GM23338 (cell line): ENCODE results near the gene MYOF. TPM values are rescaled to one million over a fixed set of nuclear protein-coding genes. Genes with fewer than 3 reads are reported as not detected.

Experiments
- ATAC-seq: fragments of 200-7000 bp; cut with Tn5 transposase; 3 replicates; pipeline ENCODE4 v1.9.1; 2020
- DNase-seq: peaks from one replicate; pipeline ENCODE4 v3.0.0-alpha.2; 2015; ENCODE audit warnings: low spot score
- H2AFZ ChIP-seq: fragments of 200-600 bp; sonication (generic); 2 replicates; pipeline ENCODE4 v1.8.0; 2016; ENCODE audit warnings: antibody characterized with exemption, mild to moderate bottlenecking, moderate library complexity
- H3F3A ChIP-seq: fragments of 200-600 bp; sonication (generic); replicated peaks from 2 replicates; pipeline ENCODE4 v1.8.0; 2017; ENCODE audit warnings: antibody characterized with exemption, mixed run types, low read depth
- H3K27ac ChIP-seq: fragments of 200-600 bp; sonication (generic); 2 replicates; pipeline ENCODE4 v1.6.1; 2016; ENCODE audit warnings: low read depth
- H3K27me3 ChIP-seq: fragments of 200-600 bp; sonication (generic); 2 replicates; pipeline ENCODE4 v1.8.0; 2016; ENCODE audit warnings: mild to moderate bottlenecking, mixed run types, moderate library complexity; ENCODE audit not compliant: insufficient read depth
- H3K36me3 ChIP-seq: fragments of 200-600 bp; sonication (generic); 2 replicates; pipeline ENCODE4 v1.8.0; 2016; ENCODE audit warnings: mild to moderate bottlenecking; ENCODE audit not compliant: insufficient read depth
- H3K4me1 ChIP-seq: fragments of 200-600 bp; sonication (generic); 2 replicates; pipeline ENCODE4 v1.8.0; 2016; ENCODE audit warnings: mild to moderate bottlenecking, moderate library complexity; ENCODE audit not compliant: insufficient read depth
- H3K4me2 ChIP-seq: fragments of 200-600 bp; sonication (generic); 2 replicates; pipeline ENCODE4 v1.7.1; 2017; ENCODE audit warnings: mixed run types
- H3K4me3 ChIP-seq: fragments of 200-600 bp; sonication (generic); 2 replicates; pipeline ENCODE4 v1.6.1; 2016; ENCODE audit warnings: mixed run types
- H3K79me2 ChIP-seq: fragments of 200-600 bp; sonication (generic); replicated peaks from 2 replicates; pipeline ENCODE4 v1.8.0; 2017; ENCODE audit warnings: mild to moderate bottlenecking; ENCODE audit not compliant: insufficient read depth
- H3K9me2 ChIP-seq: fragments of 200-600 bp; sonication (generic); 2 replicates; pipeline ENCODE4 v1.8.0; 2017; ENCODE audit not compliant: insufficient read depth
- H4K20me1 ChIP-seq: fragments of 200-600 bp; sonication (generic); replicated peaks from 2 replicates; pipeline ENCODE4 v1.8.0; 2017; ENCODE audit warnings: mild to moderate bottlenecking; ENCODE audit not compliant: insufficient read depth
- H3K27ac Mint-ChIP-seq: 2 replicates; pipeline ENCODE4 v1.8.0; 2020; ENCODE audit warnings: inconsistent platforms, mild to moderate bottlenecking, moderate library complexity, mixed read lengths
- H3K27me3 Mint-ChIP-seq: 3 replicates; pipeline ENCODE4 v1.8.0; 2022; ENCODE audit warnings: low read depth, mild to moderate bottlenecking, moderate library complexity, mixed read lengths, inconsistent platforms; ENCODE audit not compliant: insufficient read depth, poor library complexity
- H3K36me3 Mint-ChIP-seq: 3 replicates; pipeline ENCODE4 v1.8.0; 2021; ENCODE audit warnings: low read depth, mild to moderate bottlenecking, inconsistent platforms, moderate library complexity, mixed read lengths
- H3K4me1 Mint-ChIP-seq: 3 replicates; pipeline ENCODE4 v1.8.0; 2020; ENCODE audit warnings: mild to moderate bottlenecking, inconsistent platforms, mixed read lengths
- H3K4me3 Mint-ChIP-seq: 3 replicates; pipeline ENCODE4 v1.8.0; 2021; ENCODE audit warnings: moderate library complexity, mild to moderate bottlenecking, inconsistent platforms, mixed read lengths
- H3K9me3 Mint-ChIP-seq: 3 replicates; pipeline ENCODE4 v1.8.0; 2020; ENCODE audit warnings: moderate library complexity, mild to moderate bottlenecking, inconsistent platforms, mixed read lengths
- CTCF ChIP-seq, 2 experiments: fragments of 200-600 bp in 1 of 2; sonication (generic) in 1 of 2; conservative IDR thresholded peaks; 2 replicates each; pipeline versions ENCODE4 v1.5.1 to v1.6.1; 2016 to 2017; ENCODE audit warnings: antibody characterized with exemption in 2 of 2, low read depth in 2 of 2, mild to moderate bottlenecking in 2 of 2, moderate library complexity in 1 of 2
- EZH2 ChIP-seq: fragments of 200-600 bp; sonication (generic); IDR thresholded peaks from one replicate; pipeline ENCODE4 v1.8.0; 2017; ENCODE audit warnings: antibody characterized with exemption, mild to moderate bottlenecking, low read depth; ENCODE audit not compliant: unreplicated experiment
- EZH2phosphoT487 ChIP-seq: fragments of 200-600 bp; sonication (generic); IDR thresholded peaks from one replicate; pipeline ENCODE4 v1.8.1; 2018; ENCODE audit warnings: antibody characterized with exemption; ENCODE audit not compliant: unreplicated experiment
- NANOG ChIP-seq: IDR thresholded peaks from 2 replicates; pipeline ENCODE4 v1.6.1; 2016; ENCODE audit warnings: antibody characterized with exemption, borderline replicate concordance
- POLR2AphosphoS5 ChIP-seq: IDR thresholded peaks from 2 replicates; pipeline ENCODE4 v1.6.1; 2016; ENCODE audit warnings: antibody characterized with exemption, low read depth
- ZNF331 ChIP-seq: fragments of 250-450 bp; sonication (Bioruptor Pico); IDR thresholded peaks from 2 replicates; pipeline ENCODE4 v1.5.0; 2020; ENCODE audit warnings: low read depth, mild to moderate bottlenecking, moderate library complexity
- polyA plus RNA-seq: library from polyadenylated mRNA; unstranded; fragments of >200 nt; fragmentation: Nextera tagmentation; extraction: Ambion mirVana; gene quantifications from 2 replicates; pipeline ENCODE4 v1.2.1, GENCODE V29; 2016
- total RNA-seq: library from RNA; depleted of rRNA; stranded (reverse); fragments of >200 nt; shearing (Covaris generic); gene quantifications from 2 replicates; pipeline ENCODE4 v1.2.3, GENCODE V29; 2014
- TF ChIP-seq, protein P1 (sequence below): fragments of 250-450 bp; sonication (Bioruptor Pico); IDR thresholded peaks from 2 replicates; pipeline ENCODE4 v1.5.0; 2020; ENCODE audit warnings: mild to moderate bottlenecking, moderate library complexity

The MYOF gene
- total and polyA plus RNA-seq, 2 experiments from 2014 or later, result 0.82 to 1.4 TPM

GRCh38 chr10:93334901-93335327 is 147.2 kb downstream of the MYOF start:
- H3K9me3 Mint-ChIP-seq, result no peaks in the 10 kb centered on the region
- ATAC-seq, result no peak
- Histone ChIP-seq H3F3A (0 out of 2 replicates have a peak, but pooled peaks cover 4% of the 10 kb centered on the region), H4K20me1 (no peaks in the 10 kb centered on the region), H3K27me3 (no peaks in the 10 kb centered on the region), H3K4me3 (no peak overlapping the region), H3K4me1 (peaks cover 15% of the 10 kb centered on the region), H3K9me2 (0 out of 2 replicates have a peak, but pooled peaks cover 3% of the 10 kb centered on the region), H3K27ac (no peak overlapping the region), H3K4me2 (no peak overlapping the region), H3K79me2 (no peaks in the 10 kb centered on the region), H3K36me3 (no peaks in the 10 kb centered on the region), H2AFZ (no peak overlapping the region)
- H3K36me3 Mint-ChIP-seq, result no peaks in the 10 kb centered on the region
- peaks cover 10% of the 10 kb centered on the region for H3K4me1 Mint-ChIP-seq
- no peak overlapping the region for H3K4me3 Mint-ChIP-seq
- peaks cover 3% of the 10 kb centered on the region for H3K27me3 Mint-ChIP-seq
- TF ChIP-seq POLR2AphosphoS5, result no peak
- no peak for TF ChIP-seq CTCF (conservative IDR thresholded peaks at IDR 0.05; ENCODE audit: low read depth in 2 of 2)
- TF ChIP-seq EZH2, result no peak
- TF ChIP-seq ZNF331 (CRISPR knock-in tag), result no peak
- TF ChIP-seq EZH2phosphoT487, result no peak
- TF ChIP-seq NANOG, result no peak
- TF ChIP-seq, protein P1, sequence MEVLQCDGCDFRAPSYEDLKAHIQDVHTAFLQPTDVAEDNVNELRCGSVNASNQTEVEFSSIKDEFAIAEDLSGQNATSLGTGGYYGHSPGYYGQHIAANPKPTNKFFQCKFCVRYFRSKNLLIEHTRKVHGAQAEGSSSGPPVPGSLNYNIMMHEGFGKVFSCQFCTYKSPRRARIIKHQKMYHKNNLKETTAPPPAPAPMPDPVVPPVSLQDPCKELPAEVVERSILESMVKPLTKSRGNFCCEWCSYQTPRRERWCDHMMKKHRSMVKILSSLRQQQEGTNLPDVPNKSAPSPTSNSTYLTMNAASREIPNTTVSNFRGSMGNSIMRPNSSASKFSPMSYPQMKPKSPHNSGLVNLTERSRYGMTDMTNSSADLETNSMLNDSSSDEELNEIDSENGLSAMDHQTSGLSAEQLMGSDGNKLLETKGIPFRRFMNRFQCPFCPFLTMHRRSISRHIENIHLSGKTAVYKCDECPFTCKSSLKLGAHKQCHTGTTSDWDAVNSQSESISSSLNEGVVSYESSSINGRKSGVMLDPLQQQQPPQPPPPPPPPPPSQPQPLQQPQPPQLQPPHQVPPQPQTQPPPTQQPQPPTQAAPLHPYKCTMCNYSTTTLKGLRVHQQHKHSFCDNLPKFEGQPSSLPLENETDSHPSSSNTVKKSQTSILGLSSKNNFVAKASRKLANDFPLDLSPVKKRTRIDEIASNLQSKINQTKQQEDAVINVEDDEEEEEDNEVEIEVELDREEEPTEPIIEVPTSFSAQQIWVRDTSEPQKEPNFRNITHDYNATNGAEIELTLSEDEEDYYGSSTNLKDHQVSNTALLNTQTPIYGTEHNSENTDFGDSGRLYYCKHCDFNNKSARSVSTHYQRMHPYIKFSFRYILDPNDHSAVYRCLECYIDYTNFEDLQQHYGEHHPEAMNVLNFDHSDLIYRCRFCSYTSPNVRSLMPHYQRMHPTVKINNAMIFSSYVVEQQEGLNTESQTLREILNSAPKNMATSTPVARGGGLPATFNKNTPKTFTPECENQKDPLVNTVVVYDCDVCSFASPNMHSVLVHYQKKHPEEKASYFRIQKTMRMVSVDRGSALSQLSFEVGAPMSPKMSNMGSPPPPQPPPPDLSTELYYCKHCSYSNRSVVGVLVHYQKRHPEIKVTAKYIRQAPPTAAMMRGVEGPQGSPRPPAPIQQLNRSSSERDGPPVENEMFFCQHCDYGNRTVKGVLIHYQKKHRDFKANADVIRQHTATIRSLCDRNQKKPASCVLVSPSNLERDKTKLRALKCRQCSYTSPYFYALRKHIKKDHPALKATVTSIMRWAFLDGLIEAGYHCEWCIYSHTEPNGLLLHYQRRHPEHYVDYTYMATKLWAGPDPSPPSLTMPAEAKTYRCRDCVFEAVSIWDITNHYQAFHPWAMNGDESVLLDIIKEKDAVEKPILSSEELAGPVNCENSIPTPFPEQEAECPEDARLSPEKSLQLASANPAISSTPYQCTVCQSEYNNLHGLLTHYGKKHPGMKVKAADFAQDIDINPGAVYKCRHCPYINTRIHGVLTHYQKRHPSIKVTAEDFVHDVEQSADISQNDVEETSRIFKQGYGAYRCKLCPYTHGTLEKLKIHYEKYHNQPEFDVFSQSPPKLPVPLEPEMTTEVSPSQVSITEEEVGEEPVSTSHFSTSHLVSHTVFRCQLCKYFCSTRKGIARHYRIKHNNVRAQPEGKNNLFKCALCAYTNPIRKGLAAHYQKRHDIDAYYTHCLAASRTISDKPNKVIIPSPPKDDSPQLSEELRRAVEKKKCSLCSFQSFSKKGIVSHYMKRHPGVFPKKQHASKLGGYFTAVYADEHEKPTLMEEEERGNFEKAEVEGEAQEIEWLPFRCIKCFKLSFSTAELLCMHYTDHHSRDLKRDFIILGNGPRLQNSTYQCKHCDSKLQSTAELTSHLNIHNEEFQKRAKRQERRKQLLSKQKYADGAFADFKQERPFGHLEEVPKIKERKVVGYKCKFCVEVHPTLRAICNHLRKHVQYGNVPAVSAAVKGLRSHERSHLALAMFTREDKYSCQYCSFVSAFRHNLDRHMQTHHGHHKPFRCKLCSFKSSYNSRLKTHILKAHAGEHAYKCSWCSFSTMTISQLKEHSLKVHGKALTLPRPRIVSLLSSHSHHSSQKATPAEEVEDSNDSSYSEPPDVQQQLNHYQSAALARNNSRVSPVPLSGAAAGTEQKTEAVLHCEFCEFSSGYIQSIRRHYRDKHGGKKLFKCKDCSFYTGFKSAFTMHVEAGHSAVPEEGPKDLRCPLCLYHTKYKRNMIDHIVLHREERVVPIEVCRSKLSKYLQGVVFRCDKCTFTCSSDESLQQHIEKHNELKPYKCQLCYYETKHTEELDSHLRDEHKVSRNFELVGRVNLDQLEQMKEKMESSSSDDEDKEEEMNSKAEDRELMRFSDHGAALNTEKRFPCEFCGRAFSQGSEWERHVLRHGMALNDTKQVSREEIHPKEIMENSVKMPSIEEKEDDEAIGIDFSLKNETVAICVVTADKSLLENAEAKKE (CRISPR knock-in tag), result no peak
- no peak overlapping the region for H3K27ac Mint-ChIP-seq
- peak; percentile 38 for DNase-seq
